Renal cortical epithelial cell (primary cell): ENCODE results near the gene HSBP1L1. TPM values are rescaled to one million over a fixed set of nuclear protein-coding genes. Genes with fewer than 3 reads are reported as not detected.
A peak's percentile ranks its signal among the peaks of the same experiment; 100 is the strongest.

Experiments
- DNase-seq: peaks from one replicate; pipeline ENCODE4 v3.0.0-alpha.2; 2011; ENCODE audit warnings: low read depth
- total RNA-seq: library from RNA; depleted of rRNA; stranded (reverse); fragments of >200 nt; gene quantifications from 2 replicates; pipeline ENCODE4 v1.2.3, GENCODE V29; 2014

HSBP1L1 gene
- 13.1 and 20.1 TPM in 2 replicates for total RNA-seq

DNA sequence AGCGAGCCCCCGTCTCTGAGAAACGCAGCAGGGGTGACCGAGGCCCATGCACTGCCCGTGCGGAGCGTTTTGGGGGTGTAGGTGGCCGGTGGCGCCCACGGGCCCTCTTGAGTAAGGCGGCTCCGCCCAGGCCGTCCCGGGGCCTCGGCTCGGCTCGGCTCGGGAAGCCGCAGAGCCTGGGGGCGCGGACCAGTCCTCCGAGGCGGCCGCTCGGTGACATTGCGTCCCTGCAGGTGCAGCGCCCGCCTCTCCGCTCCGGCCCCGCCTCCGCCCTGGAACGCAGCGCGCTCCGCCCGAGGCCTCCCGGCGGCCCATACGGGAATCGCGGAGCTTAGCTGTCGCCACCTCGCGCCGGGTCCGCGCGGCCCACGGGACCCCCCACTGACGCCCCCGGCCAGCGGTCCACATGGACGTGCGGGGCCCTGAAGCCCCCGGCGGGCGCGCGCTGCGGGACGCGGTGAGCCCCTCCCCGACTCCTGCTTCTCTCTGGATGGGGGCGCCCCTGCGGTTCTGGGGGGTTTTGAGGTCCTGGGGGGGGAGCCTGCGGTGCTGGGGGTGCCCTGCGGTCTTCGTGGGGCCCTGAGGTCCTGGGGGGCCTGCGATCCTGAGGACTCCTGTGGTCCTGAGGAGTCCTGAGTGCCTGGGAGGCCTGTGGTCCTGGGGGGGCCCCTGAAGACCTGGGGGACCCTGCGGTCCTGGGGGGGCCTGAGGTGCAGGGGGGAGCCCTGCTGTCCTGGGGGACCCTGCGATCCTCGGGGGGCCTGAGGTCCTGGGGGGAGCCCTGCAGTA lies at the start of gene HSBP1L1:
Gene HSBP1L1 (plus strand): TSS at position 314 of the 789 bp plus-strand sequence. CDS start 93 bp downstream, at position 407.
- peak; percentile 18 for DNase-seq

- no peak for DNase-seq
Measured at GRCh38 chr18:79915161-79916127, 49.0 kb upstream of the HSBP1L1 start.

GRCh38 chr18:79916128-79916494 lies 48.3 kb upstream of the HSBP1L1 start:
- DNase-seq: no peak

DNA sequence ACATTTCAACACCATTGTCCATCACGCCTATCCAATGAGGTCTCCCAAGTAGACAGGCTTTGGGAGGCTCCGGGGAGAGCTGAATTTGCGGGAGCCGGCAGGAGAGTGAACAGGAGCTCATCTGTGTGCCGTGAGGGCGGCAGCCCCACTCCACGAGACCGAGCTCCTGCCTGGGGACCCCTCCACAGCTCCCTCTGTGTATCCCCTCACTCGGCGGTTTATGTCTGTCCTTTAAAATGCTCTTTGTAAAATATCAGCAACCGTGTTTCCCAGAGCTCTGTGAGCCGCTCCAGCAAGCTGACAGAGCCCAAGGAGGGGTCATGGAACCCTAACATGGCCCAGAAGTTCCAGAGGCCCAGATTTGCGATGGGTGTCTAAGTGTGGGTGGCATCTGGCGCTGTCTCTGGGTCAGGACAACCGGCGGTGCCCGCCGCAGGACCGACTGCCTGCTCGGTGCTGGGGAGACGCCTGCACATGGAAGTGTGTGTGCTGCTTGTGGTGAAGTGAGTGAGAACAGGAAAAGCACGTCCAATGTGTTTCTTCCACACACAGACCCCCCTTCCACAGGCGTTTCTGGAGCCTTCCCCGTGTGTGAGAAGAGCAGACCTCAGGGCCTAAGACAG lies 47.8 kb upstream of the HSBP1L1 start:
- DNase-seq: no peak

DNA sequence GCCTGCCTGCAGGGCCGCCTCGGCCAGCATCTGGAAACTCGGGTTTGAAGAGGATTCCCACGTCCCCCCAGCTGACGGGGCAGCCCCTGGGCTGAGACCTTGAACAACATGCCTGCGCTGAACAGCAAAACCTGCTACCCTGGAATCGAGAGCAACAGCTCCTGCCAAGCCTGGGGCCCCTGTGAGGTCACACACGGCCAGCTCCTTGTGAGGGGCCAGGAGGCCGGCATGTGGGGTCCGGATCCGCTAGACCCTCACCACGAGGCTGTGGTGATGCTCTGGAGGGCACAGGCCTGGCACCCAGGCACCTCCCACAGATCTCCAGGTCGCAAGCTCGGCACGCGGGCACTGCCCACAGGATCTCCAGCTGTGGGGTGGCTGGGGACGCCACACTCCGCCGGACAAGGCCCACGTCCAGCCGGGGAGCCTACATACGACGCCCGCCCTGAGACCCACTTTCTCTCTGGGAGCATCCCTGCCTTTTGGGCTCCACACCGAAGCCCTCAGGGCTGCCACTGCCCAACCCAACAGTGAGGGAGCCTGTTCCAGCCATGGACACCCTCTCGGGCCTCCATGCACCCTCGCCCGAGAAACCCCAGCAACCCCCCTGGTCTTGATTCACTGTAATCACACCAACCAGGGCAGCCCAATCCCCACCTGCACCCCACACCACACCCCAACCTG lies 47.1 kb upstream of the HSBP1L1 start:
- no peak for DNase-seq

DNA sequence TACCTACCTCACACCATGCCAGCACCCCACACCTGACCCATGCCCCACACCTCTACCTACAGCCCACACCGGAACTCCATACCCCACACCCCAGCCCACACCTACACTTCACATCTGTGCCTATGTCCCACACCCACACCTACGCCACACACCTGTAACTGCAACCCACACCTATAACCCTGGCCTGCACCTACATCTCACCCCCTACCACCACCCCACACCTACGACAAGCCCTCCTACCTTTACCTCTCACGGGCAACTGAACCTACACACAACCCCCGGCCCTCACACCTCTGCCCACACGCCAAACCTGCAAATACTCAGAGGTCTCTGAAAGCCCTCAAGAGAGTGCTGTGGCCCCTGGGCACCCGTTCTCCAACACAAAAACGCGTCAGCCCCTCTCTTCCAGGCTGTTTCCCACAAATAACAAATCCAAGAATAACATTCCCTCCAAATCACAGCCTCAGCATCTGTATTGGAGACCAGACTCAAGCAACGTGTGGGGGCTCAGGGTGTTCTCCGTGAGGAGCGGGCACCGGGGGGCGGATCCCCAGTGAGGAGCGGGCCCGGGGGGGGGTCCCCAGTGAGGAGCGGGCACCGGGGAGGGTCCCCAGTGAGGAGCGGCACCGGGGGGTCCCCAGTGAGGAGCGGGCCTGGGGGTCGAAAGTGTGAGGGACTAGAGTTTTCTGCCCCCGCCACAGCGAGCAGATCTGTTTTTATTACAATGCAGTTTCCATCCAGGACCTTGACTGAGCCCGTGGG lies 46.4 kb upstream of the HSBP1L1 start:
- DNase-seq: no peak

DNA sequence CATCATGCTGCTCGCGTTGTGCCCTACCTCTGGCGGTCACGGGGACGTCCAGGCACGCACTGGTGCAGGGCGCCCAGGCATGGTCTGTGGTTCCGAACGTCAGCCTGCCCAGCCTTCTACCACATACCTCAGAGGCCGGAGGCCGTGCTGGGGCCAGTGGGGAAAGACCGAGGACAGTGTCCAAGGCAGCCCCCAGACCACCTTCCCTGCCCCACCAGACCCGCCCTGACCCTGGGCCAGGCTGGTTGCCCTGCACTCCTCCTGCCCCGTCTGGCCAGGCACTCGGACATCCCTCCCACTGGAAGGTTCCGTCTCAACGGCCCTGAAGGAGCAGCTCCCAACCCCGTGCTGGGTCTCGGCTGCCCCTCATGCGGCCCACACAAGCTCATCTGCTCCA lies 45.8 kb upstream of the HSBP1L1 start:
- DNase-seq: no peak

- no peak for DNase-seq
Measured at GRCh38 chr18:79919089-79919488, 45.4 kb upstream of the HSBP1L1 start.

- DNase-seq: no peak
Measured at GRCh38 chr18:79921984-79922965, 42.2 kb upstream of the HSBP1L1 start.

DNA sequence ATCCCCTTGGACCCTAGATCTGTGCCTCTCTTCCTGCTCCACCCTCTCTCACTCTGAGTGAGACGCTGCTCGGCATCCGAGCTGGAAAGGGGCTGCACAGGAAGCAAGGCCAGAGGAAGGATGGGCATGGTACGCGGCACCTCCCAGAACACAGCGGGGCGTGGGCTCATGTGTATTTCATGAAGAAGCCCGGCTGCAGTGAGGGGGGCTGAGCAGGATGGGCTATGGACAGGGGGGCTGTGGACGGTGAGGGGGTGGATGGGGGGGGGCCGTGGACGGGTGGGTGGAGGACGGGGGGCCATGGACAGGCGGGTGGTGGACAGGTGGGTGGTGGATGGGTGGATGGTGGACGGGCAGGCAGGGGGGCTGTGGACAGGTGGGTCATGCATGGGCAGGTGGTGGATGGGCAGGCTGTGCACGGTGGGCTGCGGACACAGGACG lies 41.5 kb upstream of the HSBP1L1 start:
- DNase-seq: no peak

DNA sequence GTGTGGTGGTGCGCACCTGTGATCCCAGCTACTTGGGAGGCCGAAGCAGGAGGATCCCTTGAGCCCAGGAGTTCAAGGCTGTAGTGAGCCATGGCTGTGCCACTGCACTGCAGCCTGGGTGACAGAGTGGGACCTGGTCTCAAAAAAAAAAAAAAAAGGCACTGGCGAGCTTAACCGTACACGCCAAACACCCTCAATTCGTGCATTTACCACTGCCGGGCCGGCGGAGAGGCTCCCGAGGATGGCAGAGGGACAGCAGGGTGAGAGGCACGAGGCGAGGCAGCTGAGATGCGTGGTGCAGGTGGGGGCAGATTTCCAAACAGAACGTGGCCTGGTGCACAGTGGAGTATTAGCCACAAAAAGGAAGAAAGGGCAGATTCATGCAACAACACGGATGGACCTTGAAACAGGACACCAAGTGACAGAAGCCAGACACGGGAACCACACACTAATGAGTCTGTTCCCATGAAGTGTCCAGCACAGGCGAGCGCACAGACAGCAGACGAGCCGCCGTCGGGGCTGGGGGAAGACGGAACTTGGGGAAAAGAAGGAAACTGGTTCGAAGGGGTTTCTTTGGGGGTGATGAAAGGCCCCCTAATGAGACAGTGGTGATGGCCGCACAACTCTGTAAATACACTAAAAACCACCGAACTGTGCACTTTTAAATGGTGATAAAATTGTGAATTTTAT lies 40.4 kb upstream of the HSBP1L1 start:
- no peak for DNase-seq

GRCh38 chr18:79924814-79925731 lies 39.4 kb upstream of the HSBP1L1 start:
- no peak for DNase-seq

GRCh38 chr18:79926306-79926705 lies 38.1 kb upstream of the HSBP1L1 start:
- no peak for DNase-seq

DNA sequence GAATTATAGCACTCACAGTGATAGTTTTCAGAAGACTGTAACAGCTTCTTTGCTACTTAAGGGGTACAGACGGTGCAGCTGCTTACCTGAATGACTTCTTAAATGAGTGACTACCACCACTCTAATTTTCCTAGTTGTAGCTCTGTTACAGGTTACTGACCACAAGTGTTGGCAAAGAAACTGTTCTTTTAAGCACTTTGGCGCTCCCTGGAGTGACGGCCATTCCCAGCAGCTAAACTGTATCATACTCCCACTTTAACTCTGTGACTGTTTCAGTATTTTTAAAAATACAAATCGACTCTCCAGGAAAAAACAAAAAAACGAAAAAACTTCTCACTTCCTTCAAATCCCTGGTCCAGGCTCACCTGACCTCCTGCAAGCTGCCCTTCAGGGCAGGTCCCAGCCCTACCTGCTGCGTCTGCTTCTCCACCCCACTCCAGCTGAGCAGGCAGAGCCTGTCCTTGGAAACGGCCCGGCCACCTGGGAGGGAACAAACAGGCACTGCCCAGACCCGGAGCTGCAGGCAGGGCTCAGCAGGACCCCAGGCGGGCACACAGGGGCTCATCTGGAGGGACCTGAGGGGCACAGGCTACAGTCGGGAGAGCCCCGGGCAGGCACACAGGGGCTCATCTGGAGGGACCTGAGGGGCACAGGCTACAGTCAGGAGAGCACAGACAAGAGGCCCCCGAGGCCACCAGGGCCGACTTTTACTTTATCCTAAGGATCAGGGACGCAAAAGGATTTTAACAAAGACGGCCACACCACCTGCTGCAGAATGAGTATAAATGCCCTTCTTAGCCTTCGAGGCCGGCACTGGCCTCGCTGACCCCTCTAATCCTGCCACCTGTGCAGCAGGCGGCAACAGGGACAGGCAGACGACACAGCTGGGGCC lies 37.5 kb upstream of the HSBP1L1 start:
- no peak for DNase-seq

DNA sequence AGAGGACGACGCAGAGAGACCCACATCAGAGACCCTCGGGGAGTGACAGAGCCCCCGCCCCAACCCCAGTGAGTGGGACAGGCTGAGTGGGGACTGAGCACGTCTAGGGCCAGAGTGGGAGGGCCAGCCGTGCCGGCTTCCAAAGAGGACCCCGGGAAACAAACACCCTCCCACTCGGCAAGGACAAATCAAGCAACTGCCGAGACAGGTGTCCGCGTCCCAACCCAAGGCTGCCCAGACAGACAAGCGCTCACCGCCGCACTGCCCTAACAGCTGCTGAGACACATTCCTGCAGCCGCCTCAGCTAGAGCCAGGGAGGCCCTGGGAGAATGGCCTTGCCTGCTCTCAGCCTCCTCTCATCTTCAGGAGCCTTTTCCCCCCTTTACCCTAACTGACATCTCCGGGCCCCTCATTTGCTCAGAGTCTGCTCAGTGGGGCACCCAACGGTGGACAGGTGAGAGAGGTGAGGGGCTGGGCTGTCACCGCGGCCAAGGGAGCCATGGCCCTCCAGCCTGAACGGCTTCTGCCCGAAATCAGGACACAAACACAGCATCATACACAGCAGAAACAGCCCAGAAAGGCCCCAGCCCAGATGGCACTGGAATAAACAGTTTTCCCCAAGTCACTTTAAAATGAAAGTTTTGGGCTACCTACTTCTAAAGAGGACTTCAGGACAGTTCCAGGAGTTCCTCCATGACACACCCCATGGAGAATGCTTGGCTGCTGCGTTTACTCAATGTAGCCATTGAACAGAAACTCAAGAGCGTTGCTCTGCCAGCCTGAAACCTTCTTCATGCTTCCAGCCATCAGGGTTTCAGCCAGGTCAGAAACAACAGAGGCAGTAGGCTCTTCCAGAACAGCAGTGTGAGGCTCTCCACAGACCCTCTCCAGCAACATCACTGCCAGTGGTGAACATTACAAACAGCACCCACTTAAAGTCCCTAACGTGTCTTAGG lies 36.6 kb upstream of the HSBP1L1 start:
- DNase-seq: no peak

DNA sequence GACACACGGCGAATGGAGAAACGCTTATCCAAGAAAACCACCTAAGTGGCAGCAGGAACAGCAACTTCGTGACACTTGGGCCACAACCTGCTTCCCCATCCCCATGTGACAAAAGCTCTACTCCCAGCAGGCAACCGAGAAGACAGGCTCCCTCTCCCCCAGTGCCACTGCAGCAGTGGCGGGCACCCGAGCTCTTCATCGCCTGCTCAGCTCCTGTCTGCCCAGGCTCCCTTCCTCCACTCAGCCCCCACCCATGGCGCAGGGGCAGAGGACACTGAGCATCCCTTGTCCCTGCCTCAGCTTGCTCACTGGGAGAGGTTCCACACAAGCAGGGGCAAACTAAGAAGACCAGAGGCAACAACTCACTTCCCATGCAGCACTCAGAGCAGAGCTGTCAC lies 35.9 kb upstream of the HSBP1L1 start:
- no peak for DNase-seq
